GM19397 (cell line): ENCODE measurements around the gene GMDS.

Experiments
- ATAC-seq: cut with Tn5 transposase; IDR thresholded peaks from one replicate; pipeline ENCODE4 v1.9.1; 2021; ENCODE audit warnings: mild to moderate bottlenecking, moderate library complexity; ENCODE audit not compliant: unreplicated experiment

The GMDS gene

DNA sequence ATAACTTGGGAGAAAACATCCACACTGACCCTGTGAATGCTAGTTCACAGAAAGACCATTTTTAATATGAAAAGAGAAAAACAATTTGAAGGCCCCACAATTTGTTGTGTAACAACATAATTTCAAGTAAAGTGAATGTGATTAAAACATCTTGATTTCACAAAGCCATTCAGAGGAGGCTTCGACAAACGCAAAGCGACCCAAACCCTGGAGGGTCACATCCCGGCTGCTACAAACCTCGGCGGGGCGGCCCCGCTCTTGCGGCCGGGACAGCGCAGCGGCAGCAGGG, 621.7 kb downstream of the GMDS start:
- no peak for ATAC-seq

DNA sequence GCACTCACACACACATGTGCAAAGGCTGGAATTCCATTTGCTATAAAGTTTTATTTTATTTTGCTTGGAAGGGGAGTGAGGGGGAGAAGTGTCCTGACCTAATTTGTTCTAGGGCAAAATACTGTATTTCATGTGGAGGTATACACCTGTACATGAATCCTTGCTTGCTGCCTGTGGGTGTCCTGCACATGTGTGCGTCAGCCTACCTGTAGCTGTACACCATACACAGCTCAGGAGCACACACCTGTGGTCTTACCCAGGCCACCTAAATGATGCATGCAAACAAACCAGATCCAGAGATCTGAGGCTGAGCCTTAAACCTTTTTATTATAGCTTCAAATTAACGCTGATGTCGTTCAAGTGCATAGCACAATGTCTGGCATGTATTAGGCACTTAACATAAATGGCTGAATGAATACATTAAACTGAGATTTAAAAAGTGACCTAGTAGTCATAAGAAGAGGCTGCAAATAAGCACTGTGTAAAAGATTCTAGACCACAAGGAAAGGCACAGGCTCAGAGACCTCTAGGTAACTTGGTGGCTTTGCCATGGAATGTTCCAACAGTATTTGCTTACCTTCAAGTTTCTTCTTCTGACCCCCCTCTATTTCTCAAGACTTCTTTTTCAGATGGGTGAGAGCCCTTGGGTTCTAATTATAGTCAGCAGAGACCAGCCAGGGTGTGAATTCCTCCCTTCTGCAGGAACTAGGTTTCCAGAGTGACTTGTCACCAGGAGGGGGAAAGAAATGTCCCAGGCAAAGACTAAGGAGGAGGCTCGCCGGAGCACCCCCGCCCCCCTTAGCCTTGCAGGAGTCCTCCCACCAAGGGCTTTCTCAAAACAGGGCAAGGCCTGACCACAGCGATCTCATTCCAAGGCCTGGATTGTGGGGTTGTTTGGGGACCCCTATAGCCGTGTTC, 622.3 kb downstream of the GMDS start:
- no peak for ATAC-seq

GRCh38 chr6:1622220-1622850, 623.1 kb downstream of the GMDS start:
- ATAC-seq: no peak

DNA sequence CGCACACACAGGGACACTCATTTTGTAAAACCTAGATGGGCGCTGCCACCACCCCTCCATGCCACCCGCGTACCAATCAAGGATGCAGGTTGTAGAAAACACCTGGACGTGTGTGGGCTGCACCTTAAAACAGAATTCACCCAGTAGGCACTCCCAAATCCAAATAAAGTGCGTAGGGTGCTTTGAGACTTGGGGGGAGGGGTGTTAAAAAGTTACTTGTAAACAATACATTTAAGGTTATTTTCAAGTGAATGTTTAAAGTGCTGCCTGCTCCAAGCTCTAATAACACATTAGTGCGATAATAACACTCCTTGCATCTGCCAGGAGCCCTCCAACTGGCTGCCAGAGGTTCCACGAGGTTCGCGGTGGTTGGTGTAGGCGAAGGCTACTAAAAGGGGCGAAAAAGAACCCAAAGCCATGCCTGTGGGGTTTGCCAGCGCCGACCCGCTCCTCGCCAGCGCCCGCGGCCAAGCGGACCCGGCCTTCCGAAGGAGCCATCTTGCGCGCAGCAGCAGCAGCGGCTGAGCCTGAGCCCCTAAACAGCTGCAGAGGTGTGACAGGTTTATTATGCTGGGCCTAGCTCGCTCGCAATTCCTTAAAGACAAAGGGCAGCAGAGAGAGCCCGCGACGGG, 624.2 kb downstream of the GMDS start:
- ATAC-seq: no peak

DNA sequence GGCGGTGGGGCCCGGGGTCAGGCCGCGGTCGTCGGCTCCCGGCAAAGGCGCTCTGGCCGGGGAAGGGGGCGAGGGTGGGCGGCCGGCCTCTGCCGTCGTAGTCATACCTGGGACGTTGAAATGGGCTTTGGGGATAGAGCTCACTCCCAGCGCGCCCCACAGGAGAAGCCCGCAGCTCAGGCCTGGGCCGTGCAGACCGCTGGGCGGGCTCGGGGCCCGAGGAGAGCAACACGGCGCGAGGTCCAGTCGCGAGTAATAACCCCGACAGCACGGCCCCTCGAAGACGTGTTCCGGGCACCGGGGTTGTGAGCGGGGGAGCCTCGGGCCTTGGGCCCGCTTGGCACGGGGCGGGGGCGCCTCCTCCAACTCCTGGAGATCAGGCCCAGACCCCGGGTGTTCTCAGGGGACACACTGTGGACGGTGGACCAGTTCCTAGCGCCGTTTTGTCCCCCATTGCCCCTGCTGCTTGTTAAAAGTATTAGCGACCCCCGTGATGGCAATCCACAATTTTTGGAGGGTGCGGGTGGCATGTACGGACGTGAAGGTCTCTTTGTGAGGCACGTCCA, 624.8 kb downstream of the GMDS start:
- ATAC-seq: no peak

GRCh38 chr6:1619673-1620503, 625.5 kb downstream of the GMDS start:
- ATAC-seq: no peak

- no peak for ATAC-seq
Measured at GRCh38 chr6:1619098-1619672, 626.2 kb downstream of the GMDS start.

GRCh38 chr6:1618311-1619097, 626.9 kb downstream of the GMDS start:
- no peak for ATAC-seq

GRCh38 chr6:1617466-1618310, 627.7 kb downstream of the GMDS start:
- ATAC-seq: no peak

DNA sequence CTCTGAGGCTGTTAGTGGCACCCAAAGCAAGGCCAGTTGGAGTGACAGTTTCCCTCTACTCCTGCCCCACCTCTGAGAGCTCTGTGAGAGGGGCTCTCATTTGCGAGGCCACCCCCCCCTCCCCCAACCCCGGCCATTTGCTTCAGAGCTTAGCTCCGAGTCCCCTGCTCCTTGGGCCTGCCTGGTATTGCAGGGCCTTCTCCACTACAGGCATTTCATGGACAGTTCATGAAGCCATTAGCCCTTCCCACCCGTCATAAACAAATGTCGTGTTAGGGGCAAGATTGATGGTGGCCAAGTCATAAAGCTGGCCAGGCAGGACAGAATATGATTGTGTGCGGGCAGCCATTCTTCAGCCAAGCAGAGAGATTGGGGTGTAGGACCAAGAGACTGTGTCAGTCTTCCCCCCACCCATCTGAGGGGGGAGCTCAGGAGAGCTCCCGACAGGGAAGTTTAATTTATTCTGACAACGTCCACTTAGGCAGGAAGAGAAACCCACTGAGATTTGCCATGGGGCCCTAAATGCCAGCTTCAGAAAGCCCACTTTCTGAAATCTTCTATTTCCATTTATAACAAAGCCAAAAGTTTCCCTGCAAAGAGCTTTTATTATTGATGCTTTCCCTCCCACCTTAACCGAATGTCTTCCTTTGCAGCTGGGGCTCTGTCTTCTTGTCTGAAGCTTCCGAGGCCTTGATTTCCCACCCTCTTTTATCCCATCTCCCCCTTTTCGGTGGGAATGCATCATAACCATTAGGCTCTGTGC, 628.5 kb downstream of the GMDS start:
- no peak for ATAC-seq

GRCh38 chr6:1615853-1616420, 629.5 kb downstream of the GMDS start:
- ATAC-seq: no peak

- no peak for ATAC-seq
Measured at GRCh38 chr6:1615151-1615852, 630.1 kb downstream of the GMDS start.

DNA sequence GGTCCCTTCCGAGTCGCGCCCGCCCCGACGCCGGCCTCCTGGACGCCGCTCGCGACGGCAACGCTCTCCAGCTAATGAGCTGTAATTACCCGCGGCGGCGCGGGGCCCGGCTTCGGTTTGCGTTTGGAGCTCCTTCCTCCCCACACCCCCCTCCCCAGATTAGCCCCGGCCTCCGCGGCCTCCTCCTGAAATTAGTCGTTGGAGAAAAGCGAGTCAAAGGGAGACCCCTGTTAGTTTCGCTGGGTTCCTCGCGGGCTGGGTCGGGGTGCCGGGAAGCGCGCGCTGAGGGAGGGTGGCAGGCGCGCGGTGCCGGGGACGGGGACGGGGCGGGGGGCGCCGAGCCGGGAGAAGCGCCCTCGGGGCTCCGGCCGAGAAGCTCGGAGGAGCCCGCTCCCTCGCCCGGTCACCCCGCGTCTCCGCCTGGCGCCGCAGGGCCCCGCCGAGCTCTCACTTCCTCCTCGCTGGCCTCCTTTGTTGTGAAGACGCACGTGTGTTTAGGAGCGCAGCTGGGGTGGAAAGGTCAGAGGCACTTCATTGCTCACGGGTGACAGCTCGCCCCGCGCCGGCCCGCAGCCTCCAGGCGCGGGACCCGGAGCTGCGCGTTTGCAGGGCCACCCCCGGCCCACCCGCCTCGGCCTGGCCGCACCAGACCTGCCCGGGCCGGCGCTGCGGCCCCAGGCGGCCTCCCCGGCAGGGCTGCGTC, 630.8 kb downstream of the GMDS start:
- ATAC-seq: no peak

DNA sequence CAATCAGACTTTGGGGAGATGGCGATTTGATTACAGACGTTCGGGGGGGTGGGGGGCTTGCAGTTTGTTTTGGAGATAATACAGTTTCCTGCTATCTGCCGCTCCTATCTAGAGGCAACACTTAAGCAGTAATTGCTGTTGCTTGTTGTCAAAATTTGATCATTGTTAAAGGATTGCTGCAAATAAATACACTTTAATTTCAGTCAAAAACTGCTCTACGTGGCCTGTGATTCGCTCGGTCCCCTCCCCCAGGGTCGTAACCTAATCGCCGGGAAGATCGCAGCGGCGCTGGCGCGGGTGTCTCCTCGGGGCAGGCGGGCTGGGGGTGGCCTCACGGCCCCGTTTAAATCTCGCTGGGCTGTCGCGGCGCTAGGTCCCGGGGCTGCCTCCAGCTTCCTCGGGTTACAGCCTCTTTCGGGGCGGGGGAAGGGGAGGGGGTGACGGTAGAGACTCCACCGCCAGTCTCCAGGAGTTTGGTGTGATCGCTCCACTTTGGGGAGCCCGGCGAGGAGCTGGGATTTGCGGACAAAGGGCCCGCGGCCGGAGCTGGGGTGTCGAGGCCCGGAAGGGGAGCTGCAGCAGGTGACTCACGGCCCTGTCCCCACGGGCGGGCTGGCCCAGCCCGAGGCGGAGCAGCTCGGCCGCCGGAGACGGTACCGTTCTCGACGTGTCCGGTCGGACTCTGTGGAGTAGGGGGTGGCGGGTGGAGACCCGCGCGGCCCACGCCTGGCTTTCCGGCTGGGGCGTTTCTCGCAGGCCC, 631.5 kb downstream of the GMDS start:
- no peak for ATAC-seq

DNA sequence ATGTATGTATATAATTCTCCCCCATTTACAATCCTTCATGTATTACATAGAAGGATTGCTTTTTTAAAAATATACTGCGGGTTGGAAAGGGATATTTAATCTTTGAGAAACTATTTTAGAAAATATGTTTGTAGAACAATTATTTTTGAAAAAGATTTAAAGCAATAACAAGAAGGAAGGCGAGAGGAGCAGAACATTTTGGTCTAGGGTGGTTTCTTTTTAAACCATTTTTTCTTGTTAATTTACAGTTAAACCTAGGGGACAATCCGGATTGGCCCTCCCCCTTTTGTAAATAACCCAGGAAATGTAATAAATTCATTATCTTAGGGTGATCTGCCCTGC, 632.1 kb downstream of the GMDS start:
- no peak for ATAC-seq

- no peak for ATAC-seq
Measured at GRCh38 chr6:1612974-1613306, 632.5 kb downstream of the GMDS start.
